Liver (tissue), 9 donors: ENCODE results near the gene DAB1. TPM values are rescaled to one million over a fixed set of nuclear protein-coding genes. Genes with fewer than 3 reads are reported as not detected.
A peak's percentile ranks its signal among the peaks of the same experiment; 100 is the strongest.

Source experiments
- DNase-seq: peaks from one replicate; pipeline ENCODE4 v3.0.0-alpha.2; 2017; ENCODE audit warnings: low spot score
- H3K27ac ChIP-seq, 2 donors: one replicate each; pipeline ENCODE4 v1.7.0; 2013; ENCODE audit warnings: inconsistent platforms in 2 of 2, low read length in 2 of 2, control low read depth in 1 of 2, low read depth in 1 of 2, mild to moderate bottlenecking in 1 of 2
- H3K27me3 ChIP-seq, 4 donors: one replicate each; pipeline versions ENCODE4 v1.6.1 to v1.7.0; 2013; ENCODE audit warnings: low read length in 3 of 4, inconsistent platforms in 1 of 4, mild to moderate bottlenecking in 1 of 4, moderate library complexity in 1 of 4; ENCODE audit not compliant: control insufficient read depth in 4 of 4, insufficient read depth in 4 of 4
- H3K36me3 ChIP-seq, 4 donors: one replicate each; pipeline versions ENCODE4 v1.6.1 to v1.7.0; 2013; ENCODE audit warnings: low read length in 3 of 4, mild to moderate bottlenecking in 3 of 4, low read depth in 1 of 4, moderate library complexity in 1 of 4; ENCODE audit not compliant: control insufficient read depth in 4 of 4, insufficient read depth in 3 of 4
- H3K4me1 ChIP-seq, 4 donors: one replicate each; pipeline versions ENCODE4 v1.6.1 to v1.7.0; 2013; ENCODE audit warnings: low read length in 3 of 4, mild to moderate bottlenecking in 3 of 4, moderate library complexity in 1 of 4; ENCODE audit not compliant: control insufficient read depth in 4 of 4, insufficient read depth in 4 of 4
- H3K4me3 ChIP-seq, 3 donors: one replicate each; pipeline versions ENCODE4 v1.6.1 to v1.7.0; 2013; ENCODE audit warnings: low read length in 3 of 3, control low read depth in 1 of 3, low read depth in 1 of 3, mild to moderate bottlenecking in 1 of 3
- H3K9ac ChIP-seq, 2 donors: one replicate each; pipeline ENCODE4 v1.7.0; 2013; ENCODE audit warnings: low read length in 2 of 2, mild to moderate bottlenecking in 2 of 2, moderate library complexity in 2 of 2, control low read depth in 1 of 2, low read depth in 1 of 2
- H3K9me3 ChIP-seq, 4 donors: one replicate each; pipeline versions ENCODE4 v1.6.1 to v1.7.0; 2013; ENCODE audit warnings: low read length in 3 of 4; ENCODE audit not compliant: control insufficient read depth in 4 of 4
- ATF3 ChIP-seq: IDR thresholded peaks from 2 replicates; pipeline ENCODE4 v1.6.1; 2016; ENCODE audit warnings: antibody characterized with exemption
- CTCF ChIP-seq: fragments of 150-350 bp; IDR thresholded peaks from 2 replicates; pipeline ENCODE4 v1.5.1; 2017; ENCODE audit warnings: improper control_type of control experiment, low read depth, low read length; ENCODE audit not compliant: missing input control
- EGR1 ChIP-seq, 2 donors: IDR thresholded peaks; 2 replicates each; pipeline ENCODE4 v1.6.1; 2016 to 2018; ENCODE audit warnings: antibody characterized with exemption in 2 of 2, low read depth in 2 of 2
- FOXA1 ChIP-seq: IDR thresholded peaks from 2 replicates; pipeline ENCODE4 v1.6.1; 2016; ENCODE audit warnings: antibody characterized with exemption
- FOXA2 ChIP-seq: IDR thresholded peaks from 2 replicates; pipeline ENCODE4 v1.6.1; 2016; ENCODE audit warnings: antibody characterized with exemption
- GABPA ChIP-seq, 2 donors: IDR thresholded peaks in 1 of 2; conservative IDR thresholded peaks in 1 of 2; 2 replicates each; pipeline ENCODE4 v1.6.1; 2016; ENCODE audit warnings: antibody characterized with exemption in 2 of 2, mild to moderate bottlenecking in 1 of 2, moderate library complexity in 1 of 2
- HNF4A ChIP-seq, 2 donors: conservative IDR thresholded peaks; 2 replicates each; pipeline ENCODE4 v1.6.1; 2016; ENCODE audit warnings: antibody characterized with exemption in 2 of 2, mild to moderate bottlenecking in 2 of 2
- HNF4G ChIP-seq: IDR thresholded peaks from 2 replicates; pipeline ENCODE4 v1.6.1; 2016; ENCODE audit warnings: antibody characterized with exemption
- JUND ChIP-seq, 2 donors: IDR thresholded peaks; 2 replicates each; pipeline ENCODE4 v1.6.1; 2016; ENCODE audit warnings: antibody characterized with exemption in 2 of 2
- MAX ChIP-seq: IDR thresholded peaks from 2 replicates; pipeline ENCODE4 v1.6.1; 2016; ENCODE audit warnings: antibody characterized with exemption
- NR2F2 ChIP-seq: IDR thresholded peaks from 2 replicates; pipeline ENCODE4 v1.6.1; 2016; ENCODE audit warnings: antibody characterized with exemption
- RAD21 ChIP-seq, 2 donors: IDR thresholded peaks; 2 replicates each; pipeline ENCODE4 v1.6.1; 2016; ENCODE audit warnings: antibody characterized with exemption in 2 of 2, mild to moderate bottlenecking in 2 of 2
- RXRA ChIP-seq, 2 donors: IDR thresholded peaks; 2 replicates each; pipeline ENCODE4 v1.6.1; 2017 to 2018; ENCODE audit warnings: antibody characterized with exemption in 2 of 2, mild to moderate bottlenecking in 1 of 2
- SP1 ChIP-seq: IDR thresholded peaks from 2 replicates; pipeline ENCODE4 v1.6.1; 2018; ENCODE audit warnings: antibody characterized with exemption, mild to moderate bottlenecking
- TAF1 ChIP-seq: conservative IDR thresholded peaks from 2 replicates; pipeline ENCODE4 v1.6.1; 2016; ENCODE audit warnings: antibody characterized with exemption, mild to moderate bottlenecking
- YY1 ChIP-seq: IDR thresholded peaks from 2 replicates; pipeline ENCODE4 v1.6.1; 2016; ENCODE audit warnings: antibody characterized with exemption, mild to moderate bottlenecking
- WGBS: extraction: QIAGEN DNeasy Blood & Tissue Kit; methylation state at CpG from one replicate; pipeline ENCODE4 v1.1.7; 2013; 5-methylcytosine and 5-hydroxymethylcytosine counted together
- polyA plus RNA-seq, 2 donors: library from polyadenylated mRNA; stranded (reverse) in 1 of 2; unstranded in 1 of 2; fragments of 200-250 nt in 1 of 2; fragments of >200 nt in 1 of 2; fragmentation: Nextera tagmentation in 1 of 2; extraction: Ambion mirVana in 1 of 2; gene quantifications; one replicate each; pipeline versions ENCODE4 v1.2.1 to v1.2.3, GENCODE V29; 2013 to 2015
- total RNA-seq, 2 donors: library from RNA; depleted of rRNA; stranded (reverse); fragments of >200 nt; gene quantifications; one replicate each; pipeline ENCODE4 v1.2.3, GENCODE V29; 2014
- TF ChIP-seq, protein P1 (sequence below): IDR thresholded peaks from 2 replicates; pipeline ENCODE4 v1.6.1; 2016; ENCODE audit warnings: antibody characterized with exemption, mild to moderate bottlenecking
- TF ChIP-seq, protein P2 (sequence below): IDR thresholded peaks from 2 replicates; pipeline ENCODE4 v1.6.1; 2016; ENCODE audit warnings: antibody characterized with exemption
- donor health status: healthy.
- donor health status: healthy.
- donor health status: healthy.
- donor health status: healthy.
- donor health status: healthy.

Gene DAB1
- total and polyA plus RNA-seq, 4 donors = 0.54 to 1.7 (median 1.2) TPM

GRCh38 chr1:57400048-57400447 lies 23.8 kb downstream of the DAB1 start:
- no peak for DNase-seq
- TF ChIP-seq EGR1 (IDR thresholded peaks at IDR 0.05; ENCODE audit: low read depth in 2 of 2) = no peak
- TF ChIP-seq TAF1 = no peak
- TF ChIP-seq, protein P1, sequence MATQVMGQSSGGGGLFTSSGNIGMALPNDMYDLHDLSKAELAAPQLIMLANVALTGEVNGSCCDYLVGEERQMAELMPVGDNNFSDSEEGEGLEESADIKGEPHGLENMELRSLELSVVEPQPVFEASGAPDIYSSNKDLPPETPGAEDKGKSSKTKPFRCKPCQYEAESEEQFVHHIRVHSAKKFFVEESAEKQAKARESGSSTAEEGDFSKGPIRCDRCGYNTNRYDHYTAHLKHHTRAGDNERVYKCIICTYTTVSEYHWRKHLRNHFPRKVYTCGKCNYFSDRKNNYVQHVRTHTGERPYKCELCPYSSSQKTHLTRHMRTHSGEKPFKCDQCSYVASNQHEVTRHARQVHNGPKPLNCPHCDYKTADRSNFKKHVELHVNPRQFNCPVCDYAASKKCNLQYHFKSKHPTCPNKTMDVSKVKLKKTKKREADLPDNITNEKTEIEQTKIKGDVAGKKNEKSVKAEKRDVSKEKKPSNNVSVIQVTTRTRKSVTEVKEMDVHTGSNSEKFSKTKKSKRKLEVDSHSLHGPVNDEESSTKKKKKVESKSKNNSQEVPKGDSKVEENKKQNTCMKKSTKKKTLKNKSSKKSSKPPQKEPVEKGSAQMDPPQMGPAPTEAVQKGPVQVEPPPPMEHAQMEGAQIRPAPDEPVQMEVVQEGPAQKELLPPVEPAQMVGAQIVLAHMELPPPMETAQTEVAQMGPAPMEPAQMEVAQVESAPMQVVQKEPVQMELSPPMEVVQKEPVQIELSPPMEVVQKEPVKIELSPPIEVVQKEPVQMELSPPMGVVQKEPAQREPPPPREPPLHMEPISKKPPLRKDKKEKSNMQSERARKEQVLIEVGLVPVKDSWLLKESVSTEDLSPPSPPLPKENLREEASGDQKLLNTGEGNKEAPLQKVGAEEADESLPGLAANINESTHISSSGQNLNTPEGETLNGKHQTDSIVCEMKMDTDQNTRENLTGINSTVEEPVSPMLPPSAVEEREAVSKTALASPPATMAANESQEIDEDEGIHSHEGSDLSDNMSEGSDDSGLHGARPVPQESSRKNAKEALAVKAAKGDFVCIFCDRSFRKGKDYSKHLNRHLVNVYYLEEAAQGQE = no peak
- TF ChIP-seq GABPA (IDR thresholded peaks at IDR 0.05 in 1 of 2, conservative IDR thresholded peaks at IDR 0.05 in 1 of 2) = no peak
- no peak for TF ChIP-seq JUND (IDR thresholded peaks at IDR 0.05)
- peak; percentile 53 for TF ChIP-seq YY1
- TF ChIP-seq RAD21 (IDR thresholded peaks at IDR 0.05) = peak in 1 of 2 donors; percentile 10
- no peak for TF ChIP-seq RXRA (IDR thresholded peaks at IDR 0.05)
- no peak for TF ChIP-seq NR2F2
- no peak for TF ChIP-seq HNF4G
- peak; percentile 19 to 41 for TF ChIP-seq HNF4A (conservative IDR thresholded peaks at IDR 0.05)
- no peak for TF ChIP-seq MAX
- TF ChIP-seq SP1 = peak; percentile 26
- no peak for TF ChIP-seq FOXA1
- TF ChIP-seq, protein P2, sequence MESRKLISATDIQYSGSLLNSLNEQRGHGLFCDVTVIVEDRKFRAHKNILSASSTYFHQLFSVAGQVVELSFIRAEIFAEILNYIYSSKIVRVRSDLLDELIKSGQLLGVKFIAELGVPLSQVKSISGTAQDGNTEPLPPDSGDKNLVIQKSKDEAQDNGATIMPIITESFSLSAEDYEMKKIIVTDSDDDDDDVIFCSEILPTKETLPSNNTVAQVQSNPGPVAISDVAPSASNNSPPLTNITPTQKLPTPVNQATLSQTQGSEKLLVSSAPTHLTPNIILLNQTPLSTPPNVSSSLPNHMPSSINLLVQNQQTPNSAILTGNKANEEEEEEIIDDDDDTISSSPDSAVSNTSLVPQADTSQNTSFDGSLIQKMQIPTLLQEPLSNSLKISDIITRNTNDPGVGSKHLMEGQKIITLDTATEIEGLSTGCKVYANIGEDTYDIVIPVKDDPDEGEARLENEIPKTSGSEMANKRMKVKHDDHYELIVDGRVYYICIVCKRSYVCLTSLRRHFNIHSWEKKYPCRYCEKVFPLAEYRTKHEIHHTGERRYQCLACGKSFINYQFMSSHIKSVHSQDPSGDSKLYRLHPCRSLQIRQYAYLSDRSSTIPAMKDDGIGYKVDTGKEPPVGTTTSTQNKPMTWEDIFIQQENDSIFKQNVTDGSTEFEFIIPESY = no peak
- TF ChIP-seq ATF3 = peak; percentile 8
- TF ChIP-seq FOXA2 = no peak
- TF ChIP-seq CTCF = no peak
- H3K27me3 ChIP-seq = no peaks in the 10 kb centered on the region
- H3K36me3 ChIP-seq = no peaks in the 10 kb centered on the region
- H3K4me3 ChIP-seq = no peak overlapping the region
- peaks cover 0 to 5% (median 1%) of the 10 kb centered on the region in 4 donors for H3K4me1 ChIP-seq
- H3K9ac ChIP-seq = no peak overlapping the region
- no peak overlapping the region for H3K27ac ChIP-seq
- 33% methylated on average over 5 of the region's 5 CpGs for WGBS
- no peaks in the 10 kb centered on the region for H3K9me3 ChIP-seq
